IMR-90 (cell line): ENCODE results near the gene ASXL3. TPM values are rescaled to one million over a fixed set of nuclear protein-coding genes. Genes with fewer than 3 reads are reported as not detected.

ENCODE experiments used
- ATAC-seq: fragments of 200-7000 bp; cut with Tn5 transposase; 2 replicates; pipeline ENCODE4 v1.9.1; 2020; ENCODE audit warnings: low read depth, mild to moderate bottlenecking, moderate library complexity
- BruUV-seq: library from RNA; stranded (reverse); fragments of 400-500 nt; replicated peaks from 2 replicates; lab custom pipeline; 2021; lab: Mats Ljungman, UMichigan
- CTCF ChIA-PET: fragments of 300-600 bp; formaldehyde crosslinking; extraction: SDS; loops from one replicate; lab custom pipeline; 2021; ENCODE audit warnings: antibody characterized with exemption; lab: Yijun Ruan, JAX
- POLR2A ChIA-PET: fragments of 300-600 bp; sonication (Branson Sonifier 250); formaldehyde crosslinking; loops from one replicate; lab custom pipeline; 2022; ENCODE audit warnings: antibody characterized with exemption; ENCODE audit not compliant: unreplicated experiment; lab: Charles Lee
- DNase-seq: peaks from one replicate; pipeline ENCODE4 v3.0.0; 2013
- H2AFZ ChIP-seq: replicated peaks from 2 replicates; pipeline ENCODE3; 2013; ENCODE audit warnings: low read length, mild to moderate bottlenecking; ENCODE audit not compliant: poor library complexity
- H2AK5ac ChIP-seq: 2 replicates; pipeline ENCODE4 v1.6.1; 2013; ENCODE audit warnings: low read depth, low read length, inconsistent platforms
- H2AK9ac ChIP-seq: replicated peaks from 2 replicates; pipeline ENCODE3; 2013; ENCODE audit warnings: mild to moderate bottlenecking, low read depth, low read length, moderate library complexity; ENCODE audit not compliant: poor library complexity
- H2BK120ac ChIP-seq: 2 replicates; pipeline ENCODE4 v1.6.1; 2013; ENCODE audit warnings: low read depth, low read length, inconsistent platforms
- H2BK15ac ChIP-seq: 3 replicates; pipeline ENCODE4 v1.6.1; 2013; ENCODE audit warnings: low read depth, low read length, inconsistent platforms
- H2BK20ac ChIP-seq: 2 replicates; pipeline ENCODE4 v1.6.1; 2013; ENCODE audit warnings: low read depth, mild to moderate bottlenecking, inconsistent platforms, low read length, moderate library complexity
- H2BK5ac ChIP-seq: 2 replicates; pipeline ENCODE4 v1.6.1; 2013; ENCODE audit warnings: mild to moderate bottlenecking, low read depth, low read length, inconsistent platforms; ENCODE audit not compliant: poor library complexity, severe bottlenecking
- H3K14ac ChIP-seq: replicated peaks from 2 replicates; pipeline ENCODE4 v1.6.1; 2013; ENCODE audit warnings: low read depth, low read length, inconsistent platforms
- H3K18ac ChIP-seq: 2 replicates; pipeline ENCODE4 v1.6.1; 2013; ENCODE audit warnings: low read depth, low read length, control low read depth
- H3K23ac ChIP-seq: 2 replicates; pipeline ENCODE4 v1.6.1; 2013; ENCODE audit warnings: low read depth, low read length, inconsistent platforms
- H3K27ac ChIP-seq: 2 replicates; pipeline ENCODE4 v1.5.1; 2013; ENCODE audit warnings: mild to moderate bottlenecking, control low read depth, low read length; ENCODE audit not compliant: insufficient read depth
- H3K27me3 ChIP-seq: 2 replicates; pipeline ENCODE4 v1.6.1; 2013; ENCODE audit warnings: low read length; ENCODE audit not compliant: control insufficient read depth, insufficient read depth
- H3K36me3 ChIP-seq: 2 replicates; pipeline ENCODE4 v1.6.1; 2013; ENCODE audit warnings: low read length, mixed read lengths; ENCODE audit not compliant: control insufficient read depth, insufficient read depth
- H3K4ac ChIP-seq: 2 replicates; pipeline ENCODE4 v1.6.1; 2013; ENCODE audit warnings: low read depth, low read length, inconsistent platforms
- H3K4me1 ChIP-seq: 2 replicates; pipeline ENCODE4 v1.6.1; 2013; ENCODE audit warnings: low read length, mixed read lengths; ENCODE audit not compliant: control insufficient read depth, insufficient read depth
- H3K4me2 ChIP-seq: 2 replicates; pipeline ENCODE4 v1.6.1; 2013; ENCODE audit warnings: low read depth, mild to moderate bottlenecking, control low read depth, low read length, moderate library complexity
- H3K4me3 ChIP-seq: 2 replicates; pipeline ENCODE4 v1.5.1; 2013; ENCODE audit warnings: low read depth, mild to moderate bottlenecking, control low read depth, low read length, moderate library complexity; ENCODE audit not compliant: insufficient read depth
- H3K56ac ChIP-seq: 2 replicates; pipeline ENCODE4 v1.6.1; 2013; ENCODE audit warnings: low read length, inconsistent platforms; ENCODE audit not compliant: insufficient read depth; ENCODE audit errors: extremely low read depth
- H3K79me1 ChIP-seq, 2 experiments: 2 replicates each; pipeline ENCODE4 v1.6.1; 2013; ENCODE audit warnings: low read length in 2 of 2, inconsistent platforms in 1 of 2, low read depth in 1 of 2
- H3K9ac ChIP-seq: 2 replicates; pipeline ENCODE4 v1.6.1; 2013; ENCODE audit warnings: low read depth, low read length, control low read depth
- H3K9me1 ChIP-seq: 2 replicates; pipeline ENCODE4 v1.6.1; 2013; ENCODE audit warnings: low read length, inconsistent platforms; ENCODE audit not compliant: insufficient read depth
- H3K9me3 ChIP-seq: 2 replicates; pipeline ENCODE4 v1.6.1; 2013; ENCODE audit warnings: low read length; ENCODE audit not compliant: control insufficient read depth, insufficient read depth
- H4K20me1 ChIP-seq: 2 replicates; pipeline ENCODE4 v1.6.1; 2013; ENCODE audit warnings: low read length, inconsistent platforms; ENCODE audit not compliant: insufficient read depth
- H4K5ac ChIP-seq: 2 replicates; pipeline ENCODE4 v1.6.1; 2013; ENCODE audit warnings: mild to moderate bottlenecking, low read depth, low read length, control low read depth
- H4K8ac ChIP-seq, 2 experiments: 2 replicates each; pipeline ENCODE4 v1.6.1; 2013; ENCODE audit warnings: low read depth in 2 of 2, low read length in 2 of 2, control low read depth in 1 of 2, inconsistent platforms in 1 of 2
- H4K91ac ChIP-seq: 2 replicates; pipeline ENCODE4 v1.6.1; 2013; ENCODE audit warnings: low read depth, low read length, inconsistent platforms; ENCODE audit not compliant: insufficient read depth
- BHLHE40 ChIP-seq: fragments of 150-350 bp; IDR thresholded peaks from 2 replicates; pipeline ENCODE4 v1.6.1; 2016; ENCODE audit warnings: mild to moderate bottlenecking, low read depth, low read length
- CEBPB ChIP-seq: IDR thresholded peaks from 2 replicates; pipeline ENCODE4 v1.6.1; 2012; ENCODE audit warnings: low read depth, low read length, improper control_type of control experiment
- CHD1 ChIP-seq: IDR thresholded peaks from 2 replicates; pipeline ENCODE4 v1.6.1; 2012; ENCODE audit warnings: low read depth, low read length, improper control_type of control experiment
- FOS ChIP-seq: fragments of 150-350 bp; IDR thresholded peaks from 2 replicates; pipeline ENCODE4 v1.6.1; 2016; ENCODE audit warnings: low read depth, low read length
- MAFK ChIP-seq: IDR thresholded peaks from 2 replicates; pipeline ENCODE4 v1.6.1; 2012; ENCODE audit warnings: low read depth, low read length, improper control_type of control experiment
- MXI1 ChIP-seq: IDR thresholded peaks from 2 replicates; pipeline ENCODE4 v1.6.1; 2012; ENCODE audit warnings: low read depth, mild to moderate bottlenecking, low read length, moderate library complexity, borderline replicate concordance
- NFE2L2 ChIP-seq: fragments of 150-350 bp; IDR thresholded peaks from 2 replicates; pipeline ENCODE4 v1.6.1; 2016; ENCODE audit warnings: low read depth, mild to moderate bottlenecking, low read length
- POLR2A ChIP-seq: IDR thresholded peaks from 2 replicates; pipeline ENCODE4 v1.6.1; 2012; ENCODE audit warnings: mild to moderate bottlenecking, low read depth, low read length
- RAD21 ChIP-seq: IDR thresholded peaks from 2 replicates; pipeline ENCODE4 v1.6.1; 2012; ENCODE audit warnings: low read length, improper control_type of control experiment
- RCOR1 ChIP-seq: IDR thresholded peaks from 2 replicates; pipeline ENCODE4 v1.6.1; 2012; ENCODE audit warnings: mild to moderate bottlenecking, low read length, improper control_type of control experiment; ENCODE audit not compliant: insufficient replicate concordance
- RFX5 ChIP-seq: IDR thresholded peaks from 2 replicates; pipeline ENCODE4 v1.8.0; 2012; ENCODE audit warnings: low read depth, mild to moderate bottlenecking, low read length, moderate library complexity
- SMC3 ChIP-seq: fragments of 150-350 bp; IDR thresholded peaks from 2 replicates; pipeline ENCODE4 v1.6.1; 2016; ENCODE audit warnings: low read depth, mild to moderate bottlenecking, antibody characterized with exemption, low read length, moderate library complexity
- WGBS, 2 experiments: methylation state at CpG; one replicate each; pipeline versions ENCODE4 v1.1.5 to v1.1.7; 2013; ENCODE audit warnings: missing lambda C conversion rate in 2 of 2; ENCODE audit not compliant: insufficient read length in 1 of 2; ENCODE audit errors: extremely low coverage in 2 of 2; 5-methylcytosine and 5-hydroxymethylcytosine counted together
- dilution Hi-C: fragments of 300-500 bp; cut with HindIII; formaldehyde crosslinking; loops from one replicate; pipeline ENCODE4 v1.14.3; 2018; ENCODE audit warnings: low sequenced_read_pairs; ENCODE audit not compliant: unreplicated experiment
- in situ Hi-C: fragments of 300-500 bp; cut with MboI; formaldehyde crosslinking; loops from 3 replicates; pipeline ENCODE4 v1.14.3; 2019; ENCODE audit warnings: low sequenced_read_pairs, inconsistent platforms, mixed read lengths
- intact Hi-C: fragments of 100-400 bp; cut with micrococcal nuclease; formaldehyde crosslinking; loops from 2 replicates; pipeline ENCODE4 v1.10.0; 2022
- polyA plus RNA-seq, 3 experiments: library from polyadenylated mRNA; depleted of rRNA; stranded (reverse); fragments of >200 nt; gene quantifications; 2 replicates each; pipeline ENCODE4 v1.2.3, GENCODE V29; 2012; ENCODE audit warnings: low replicate concordance in 1 of 3
- total RNA-seq: library from RNA; depleted of rRNA; stranded (reverse); fragments of >200 nt; gene quantifications from 2 replicates; pipeline ENCODE4 v1.2.3, GENCODE V29; 2012
- TF ChIP-seq, protein P1 (sequence below): fragments of 150-350 bp; IDR thresholded peaks from 2 replicates; pipeline ENCODE4 v1.6.1; 2017; ENCODE audit warnings: mild to moderate bottlenecking, antibody characterized with exemption, low read length, low read depth
- TF ChIP-seq, protein P2 (sequence below): fragments of 150-350 bp; IDR thresholded peaks from 2 replicates; pipeline ENCODE4 v1.6.1; 2016; ENCODE audit warnings: low read depth, mild to moderate bottlenecking, low read length, moderate library complexity, borderline replicate concordance

Gene ASXL3
- total and polyA plus RNA-seq, 2 of the 4 experiments (the other 2 are of a cell fraction) = 0.03 to 0.54 TPM

DNA sequence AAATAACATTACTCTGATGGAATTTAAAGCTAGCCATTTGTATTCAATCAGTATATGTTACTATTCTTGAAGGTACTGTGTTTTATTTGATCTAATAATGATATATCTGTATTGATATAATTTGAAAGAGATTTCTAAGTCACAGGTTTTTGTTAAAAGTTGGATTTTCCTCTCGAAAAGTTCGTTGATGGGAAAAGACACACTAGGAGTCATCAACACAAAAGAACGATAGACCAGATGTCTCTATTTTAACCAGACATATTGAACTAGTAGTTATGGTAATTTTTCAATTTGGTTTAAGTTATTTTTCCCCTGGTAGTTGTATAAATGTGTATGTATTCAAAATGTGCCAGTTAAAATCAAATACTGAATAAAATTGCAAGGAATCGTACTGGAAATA is 2.5 kb downstream of the ASXL3 start:
- ATAC-seq = no peak
- H3K23ac ChIP-seq = no peak overlapping the region
- no peak overlapping the region for H4K8ac ChIP-seq
- H2AK9ac ChIP-seq = no peak overlapping the region
- H3K56ac ChIP-seq = no peak overlapping the region
- no peaks in the 10 kb centered on the region for H3K9me3 ChIP-seq
- in situ Hi-C loops (no loop called here), intact Hi-C loops (no loop called here), dilution Hi-C loops (no loop called here)
- H3K9me1 ChIP-seq = peaks cover 3% of the 10 kb centered on the region; the same call in 1 of the 2 replicates
- H2AFZ ChIP-seq = no peak overlapping the region
- DNase-seq = no peak
- ChIA-PET CTCF (interaction anchor here (1.6 kb wide), 1 partner anchor 9 kb away, joined by 3 read pairs; no protein-coding TSS in a partner anchor), POLR2A (no interaction called here)
- H3K14ac ChIP-seq = no peak overlapping the region
- no peak overlapping the region for H2BK15ac ChIP-seq
- no peak overlapping the region for H2BK20ac ChIP-seq
- no peak overlapping the region for H3K4me3 ChIP-seq
- no peak overlapping the region for H4K5ac ChIP-seq
- peaks cover 16% of the 10 kb centered on the region for H3K27me3 ChIP-seq
- no peaks in the 10 kb centered on the region for H4K20me1 ChIP-seq
- H2BK5ac ChIP-seq = no peak overlapping the region
- no peak overlapping the region for H2AK5ac ChIP-seq
- no peak overlapping the region for H2BK120ac ChIP-seq
- H4K91ac ChIP-seq = no peak overlapping the region
- no peak for TF ChIP-seq MAFK
- no peak for TF ChIP-seq POLR2A
- TF ChIP-seq, protein P1, sequence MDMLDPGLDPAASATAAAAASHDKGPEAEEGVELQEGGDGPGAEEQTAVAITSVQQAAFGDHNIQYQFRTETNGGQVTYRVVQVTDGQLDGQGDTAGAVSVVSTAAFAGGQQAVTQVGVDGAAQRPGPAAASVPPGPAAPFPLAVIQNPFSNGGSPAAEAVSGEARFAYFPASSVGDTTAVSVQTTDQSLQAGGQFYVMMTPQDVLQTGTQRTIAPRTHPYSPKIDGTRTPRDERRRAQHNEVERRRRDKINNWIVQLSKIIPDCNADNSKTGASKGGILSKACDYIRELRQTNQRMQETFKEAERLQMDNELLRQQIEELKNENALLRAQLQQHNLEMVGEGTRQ = no peak
- no peak for TF ChIP-seq RFX5
- no peak for TF ChIP-seq SMC3
- TF ChIP-seq CHD1 = no peak
- TF ChIP-seq MXI1 = no peak
- TF ChIP-seq RAD21 = no peak
- TF ChIP-seq CEBPB = no peak
- no peak for TF ChIP-seq NFE2L2
- TF ChIP-seq FOS = no peak
- no peak for TF ChIP-seq BHLHE40
- TF ChIP-seq, protein P2, sequence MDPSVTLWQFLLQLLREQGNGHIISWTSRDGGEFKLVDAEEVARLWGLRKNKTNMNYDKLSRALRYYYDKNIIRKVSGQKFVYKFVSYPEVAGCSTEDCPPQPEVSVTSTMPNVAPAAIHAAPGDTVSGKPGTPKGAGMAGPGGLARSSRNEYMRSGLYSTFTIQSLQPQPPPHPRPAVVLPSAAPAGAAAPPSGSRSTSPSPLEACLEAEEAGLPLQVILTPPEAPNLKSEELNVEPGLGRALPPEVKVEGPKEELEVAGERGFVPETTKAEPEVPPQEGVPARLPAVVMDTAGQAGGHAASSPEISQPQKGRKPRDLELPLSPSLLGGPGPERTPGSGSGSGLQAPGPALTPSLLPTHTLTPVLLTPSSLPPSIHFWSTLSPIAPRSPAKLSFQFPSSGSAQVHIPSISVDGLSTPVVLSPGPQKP = no peak
- no peak for TF ChIP-seq RCOR1
- H3K27ac ChIP-seq = no peak overlapping the region
- no peak overlapping the region for H3K9ac ChIP-seq
- H3K4me1 ChIP-seq = peaks cover 4% of the 10 kb centered on the region
- H3K4me2 ChIP-seq = no peak overlapping the region
- H3K36me3 ChIP-seq = no peaks in the 10 kb centered on the region
- H3K18ac ChIP-seq = no peak overlapping the region
- H3K79me1 ChIP-seq = no peaks in the 10 kb centered on the region
- no peak overlapping the region for H3K4ac ChIP-seq
- no TSS peak for BruUV-seq
- WGBS, 2 experiments = no CpG with 5 or more reads among the region's 4 CpGs
